Activated T-helper 1 cell treated with anti-CD3 and anti-CD28 coated beads, Interleukin-12 subunit alpha, Interleukin-12 subunit beta, Interleukin-2, Interleukin-4 antibody, amounts not matched to agents 30 ng/mL and 10 ng/mL and 1 ng/mL, durations not matched to agents 14 hours and 24 hours and 36 hours (primary cell): Measurements from ENCODE around the gene TM2D3. TPM values are rescaled to one million over a fixed set of nuclear protein-coding genes. Genes with fewer than 3 reads are reported as not detected.

ENCODE experiments used
- DNase-seq: peaks from one replicate; pipeline ENCODE4 v3.0.0; 2021; ENCODE audit warnings: low spot score
- H3K27ac Mint-ChIP-seq: one replicate; pipeline ENCODE4 v1.8.0; 2021; ENCODE audit warnings: mild to moderate bottlenecking, mixed read lengths
- H3K27me3 Mint-ChIP-seq: one replicate; pipeline ENCODE4 v1.8.0; 2022; ENCODE audit warnings: mild to moderate bottlenecking, moderate library complexity, mixed read lengths; ENCODE audit not compliant: insufficient read depth
- H3K36me3 Mint-ChIP-seq: one replicate; pipeline ENCODE4 v1.8.0; 2021; ENCODE audit warnings: low read depth, mixed read lengths
- H3K4me1 Mint-ChIP-seq: one replicate; pipeline ENCODE4 v1.8.0; 2021; ENCODE audit warnings: low read depth, mixed read lengths
- H3K4me3 Mint-ChIP-seq: one replicate; pipeline ENCODE4 v1.8.0; 2021; ENCODE audit warnings: mild to moderate bottlenecking, moderate library complexity, mixed read lengths
- H3K9me3 Mint-ChIP-seq: one replicate; pipeline ENCODE4 v1.8.0; 2021; ENCODE audit warnings: mixed read lengths
- intact Hi-C: fragments of 100-400 bp; cut with micrococcal nuclease; formaldehyde crosslinking; loops from one replicate; pipeline ENCODE4 v1.15.1; 2024
- total RNA-seq: library from RNA; stranded (reverse); gene quantifications from 2 replicates; pipeline ENCODE4 v1.2.3, GENCODE V29; 2022

The TM2D3 gene
- total RNA-seq, 1 donor from 2014 or later, result 62.4 TPM

DNA sequence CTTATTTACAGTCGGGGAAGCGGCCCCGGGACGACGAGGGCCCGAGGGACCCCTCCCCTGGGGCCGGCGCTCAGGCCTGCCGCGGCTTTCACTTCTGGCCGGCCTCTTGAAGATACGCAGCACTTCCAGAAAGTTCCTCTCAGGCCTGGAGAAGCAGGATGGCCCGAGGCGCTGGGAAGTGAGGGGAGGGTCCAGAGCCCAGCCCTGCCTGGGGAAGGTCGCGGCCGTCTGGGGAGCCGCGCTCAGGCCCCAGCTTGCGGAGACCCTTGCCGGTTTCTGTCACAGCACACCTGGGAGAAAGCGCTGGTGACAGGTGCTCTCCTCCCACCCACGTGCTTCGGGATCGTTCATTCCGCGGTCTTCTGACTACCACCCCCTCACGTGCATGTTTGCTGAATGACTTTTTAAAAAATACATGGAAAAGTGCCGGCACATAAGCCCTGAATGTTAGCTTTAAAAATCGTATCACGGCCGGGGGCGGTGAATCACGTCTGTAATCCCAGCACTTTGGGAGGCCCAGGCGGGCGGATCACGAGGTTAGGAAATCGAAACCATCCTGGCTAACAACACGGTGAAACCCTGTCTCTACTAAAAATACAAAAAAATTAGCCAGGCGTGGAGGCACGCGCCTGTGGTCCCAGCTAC lies 727 bp upstream of the TM2D3 start:
- peak overlapping the region; percentile 93 for H3K4me3 Mint-ChIP-seq
- peaks cover 30% of the 10 kb centered on the region for H3K36me3 Mint-ChIP-seq
- peaks cover 36% of the 10 kb centered on the region for H3K4me1 Mint-ChIP-seq
- peak overlapping the region; percentile 93 for H3K27ac Mint-ChIP-seq
- intact Hi-C loops, result loop anchor here (1.0 to 5.0 kb wide), 5 partner anchors 44 to 1051 kb away; partner anchors contain the start of genes ASB7, LINS1, SELENOS and SNRPA1
- H3K9me3 Mint-ChIP-seq, result no peaks in the 10 kb centered on the region
- DNase-seq, result no peak
- H3K27me3 Mint-ChIP-seq, result no peaks in the 10 kb centered on the region

- no peak for DNase-seq
- Mint-ChIP-seq H3K36me3 (peaks cover 33% of the 10 kb centered on the region), H3K4me1 (peaks cover 39% of the 10 kb centered on the region), H3K27me3 (no peaks in the 10 kb centered on the region), H3K4me3 (peak overlapping the region; percentile 93), H3K27ac (peak overlapping the region; percentile 89), H3K9me3 (no peaks in the 10 kb centered on the region)
- intact Hi-C loops, result loop anchor here (1.0 to 5.0 kb wide), 6 partner anchors 10 to 1049 kb away; partner anchors contain the start of genes ASB7, LINS1, SELENOS and SNRPA1
These were observed 555 bp downstream of the TM2D3 start for GRCh38 chr15:101651554-101652097.

- intact Hi-C loops, result loop anchor here (5.0 kb wide), 1 partner anchor 1048 kb away; the partner anchor contains the start of genes ASB7 and LINS1
- Mint-ChIP-seq H3K27ac (no peak overlapping the region), H3K27me3 (no peaks in the 10 kb centered on the region), H3K36me3 (peaks cover 43% of the 10 kb centered on the region), H3K4me3 (peak overlapping the region; percentile 93), H3K9me3 (no peaks in the 10 kb centered on the region), H3K4me1 (peaks cover 41% of the 10 kb centered on the region)
- no peak for DNase-seq
These were observed 2.0 kb downstream of the TM2D3 start for GRCh38 chr15:101650145-101650544.

DNA sequence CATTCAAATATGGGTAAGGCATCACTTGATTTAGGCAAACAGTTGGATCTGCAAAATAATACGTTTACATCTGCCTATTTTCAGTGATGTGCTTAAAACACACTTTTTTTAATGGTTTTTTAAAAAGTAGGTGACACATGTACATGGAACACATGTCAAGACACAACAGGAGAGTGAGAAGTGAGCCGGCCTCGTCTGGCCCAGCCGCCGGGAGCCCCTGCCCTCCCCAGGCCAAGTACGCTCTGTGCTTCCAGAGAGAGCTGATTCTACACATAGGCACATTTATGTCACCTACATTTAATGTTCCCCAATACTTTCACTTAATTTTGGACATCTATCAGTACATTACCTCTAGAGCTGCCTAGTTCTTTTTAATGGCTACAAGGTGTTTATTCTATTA lies 3.8 kb downstream of the TM2D3 start:
- Mint-ChIP-seq H3K27me3 (no peaks in the 10 kb centered on the region), H3K9me3 (no peaks in the 10 kb centered on the region), H3K36me3 (peaks cover 40% of the 10 kb centered on the region), H3K27ac (no peak overlapping the region), H3K4me3 (no peak overlapping the region), H3K4me1 (peaks cover 31% of the 10 kb centered on the region)
- no peak for DNase-seq
- intact Hi-C loops, result loop anchor here (10.0 kb wide), 1 partner anchor 644 kb away; no protein-coding TSS in a partner anchor

GRCh38 chr15:101647251-101647650 lies 4.9 kb downstream of the TM2D3 start:
- intact Hi-C loops, result loop anchor here (10.0 kb wide), 1 partner anchor 642 kb away; no protein-coding TSS in a partner anchor

DNA sequence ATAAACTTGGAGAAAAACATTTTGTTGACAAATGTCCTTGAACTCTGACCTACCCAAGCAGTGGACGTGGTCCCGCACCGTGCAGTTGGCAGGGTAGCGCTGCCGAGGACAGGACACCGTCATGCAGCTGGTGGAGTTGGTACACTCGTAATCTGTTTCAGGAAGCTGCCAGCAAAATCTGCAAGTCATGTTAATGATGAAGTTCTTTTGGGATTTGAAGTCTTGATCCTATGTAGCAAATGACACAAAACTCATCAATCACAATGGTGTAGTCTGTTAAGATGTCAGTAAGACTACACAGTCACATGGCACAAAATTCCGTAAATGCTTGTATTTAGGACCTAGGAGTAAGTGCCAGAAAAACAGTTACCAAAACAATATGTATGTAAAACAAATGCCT lies 5.5 kb downstream of the TM2D3 start:
- Mint-ChIP-seq H3K36me3 (peaks cover 49% of the 10 kb centered on the region), H3K27ac (no peak overlapping the region), H3K27me3 (no peaks in the 10 kb centered on the region), H3K4me1 (peaks cover 41% of the 10 kb centered on the region), H3K9me3 (no peaks in the 10 kb centered on the region), H3K4me3 (no peak overlapping the region)
- intact Hi-C loops, result loop anchor here (10.0 kb wide), 1 partner anchor 642 kb away; no protein-coding TSS in a partner anchor
- no peak for DNase-seq

More at GRCh38 chr15:101647251-101647650, 4.9 kb downstream of the TM2D3 start:
- Mint-ChIP-seq H3K27ac (no peak overlapping the region), H3K9me3 (no peaks in the 10 kb centered on the region), H3K36me3 (peaks cover 45% of the 10 kb centered on the region), H3K4me3 (no peak overlapping the region), H3K4me1 (peaks cover 35% of the 10 kb centered on the region), H3K27me3 (no peaks in the 10 kb centered on the region)
- no peak for DNase-seq

DNA sequence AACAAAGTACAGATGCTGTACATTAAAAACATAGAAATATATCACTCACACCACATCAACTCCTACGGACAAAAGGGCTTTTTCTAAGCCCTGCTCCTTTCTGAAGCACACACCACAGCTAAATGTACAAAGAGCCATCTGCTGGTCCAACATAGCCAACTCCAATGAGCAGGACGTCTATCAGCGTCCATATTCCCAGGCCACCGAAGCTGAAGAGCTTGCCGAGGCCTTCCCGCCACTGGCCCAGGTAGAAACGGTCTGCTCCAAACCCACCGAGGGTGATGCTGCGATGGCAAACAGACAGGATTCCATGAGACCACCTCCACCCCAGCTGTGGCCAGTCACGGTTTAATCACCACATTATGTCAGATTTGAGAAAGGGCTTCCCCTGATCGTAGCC lies 9.8 kb downstream of the TM2D3 start:
- H3K4me1 Mint-ChIP-seq, result peaks cover 23% of the 10 kb centered on the region
- no peak overlapping the region for H3K4me3 Mint-ChIP-seq
- DNase-seq, result no peak
- no peaks in the 10 kb centered on the region for H3K9me3 Mint-ChIP-seq
- intact Hi-C loops, result loop anchor here (5.0 to 10.0 kb wide), 2 partner anchors 180 to 638 kb away; no protein-coding TSS in a partner anchor
- H3K27me3 Mint-ChIP-seq, result no peaks in the 10 kb centered on the region
- H3K27ac Mint-ChIP-seq, result no peak overlapping the region
- H3K36me3 Mint-ChIP-seq, result peaks cover 47% of the 10 kb centered on the region

GRCh38 chr15:101641894-101642293 lies 10.3 kb downstream of the TM2D3 start:
- H3K27me3 Mint-ChIP-seq, result no peaks in the 10 kb centered on the region
- no peak overlapping the region for H3K27ac Mint-ChIP-seq
- no peak overlapping the region for H3K4me3 Mint-ChIP-seq
- intact Hi-C loops, result loop anchor here (1.0 to 10.0 kb wide), 6 partner anchors 9 to 637 kb away; partner anchors contain the start of gene TARS3
- no peak for DNase-seq
- H3K36me3 Mint-ChIP-seq, result peaks cover 44% of the 10 kb centered on the region
- H3K4me1 Mint-ChIP-seq, result peaks cover 22% of the 10 kb centered on the region
- no peaks in the 10 kb centered on the region for H3K9me3 Mint-ChIP-seq

- peaks cover 17% of the 10 kb centered on the region for H3K4me1 Mint-ChIP-seq
- H3K9me3 Mint-ChIP-seq, result no peaks in the 10 kb centered on the region
- peak; percentile 59 for DNase-seq
- intact Hi-C loops, result loop anchor here (1.0 to 10.0 kb wide), 6 partner anchors 10 to 636 kb away; partner anchors contain the start of gene TARS3
- peaks cover 44% of the 10 kb centered on the region for H3K36me3 Mint-ChIP-seq
- peak overlapping the region; percentile 70 for H3K27ac Mint-ChIP-seq
- H3K27me3 Mint-ChIP-seq, result no peaks in the 10 kb centered on the region
- H3K4me3 Mint-ChIP-seq, result no peak overlapping the region
These were observed 10.9 kb downstream of the TM2D3 start for GRCh38 chr15:101641129-101641764.

DNA sequence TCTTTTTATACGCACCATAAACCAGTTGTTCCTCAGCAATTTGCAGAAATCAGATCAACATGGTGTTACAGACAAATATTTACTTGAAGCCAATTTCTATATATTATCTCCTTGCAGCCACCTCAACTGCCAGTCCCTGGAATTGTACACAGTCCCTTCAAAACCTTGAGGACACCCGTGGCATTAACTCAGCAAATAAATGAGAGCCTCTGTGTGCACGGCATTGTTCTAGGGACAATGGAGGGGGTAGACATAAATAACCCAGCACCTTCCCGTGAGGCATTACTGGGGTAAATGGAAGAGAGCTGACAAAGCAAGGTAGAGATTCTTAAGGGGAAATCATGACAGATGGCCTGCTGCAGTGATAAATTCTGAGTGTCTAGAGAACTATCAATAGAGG lies 12.5 kb downstream of the TM2D3 start:
- Mint-ChIP-seq H3K4me3 (no peak overlapping the region), H3K9me3 (no peaks in the 10 kb centered on the region), H3K27ac (no peak overlapping the region), H3K36me3 (peaks cover 30% of the 10 kb centered on the region), H3K27me3 (no peaks in the 10 kb centered on the region), H3K4me1 (peaks cover 17% of the 10 kb centered on the region)
- DNase-seq, result no peak
- intact Hi-C loops, result loop anchor here (2.0 to 10.0 kb wide), 3 partner anchors 137 to 635 kb away; no protein-coding TSS in a partner anchor

DNA sequence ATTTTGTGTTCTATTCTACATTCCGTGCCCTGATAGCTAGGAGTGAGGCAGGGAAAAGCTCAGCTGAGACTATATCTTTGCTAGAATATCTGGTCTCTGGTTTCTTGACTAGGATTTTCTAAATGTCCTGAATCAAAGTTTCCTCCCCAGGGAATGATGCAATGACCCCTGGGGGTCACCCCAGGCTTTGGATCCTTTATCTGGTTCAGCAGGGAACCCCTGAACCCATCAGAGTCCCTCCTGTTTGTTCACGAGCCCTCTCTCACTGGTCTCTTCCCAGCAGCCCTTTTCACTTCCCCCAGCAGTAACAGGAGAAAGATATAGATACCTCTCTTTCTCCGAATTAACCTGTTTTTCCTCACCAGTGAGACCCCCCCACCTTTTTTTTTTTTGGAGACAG lies 14.3 kb downstream of the TM2D3 start:
- peaks cover 28% of the 10 kb centered on the region for H3K36me3 Mint-ChIP-seq
- H3K27ac Mint-ChIP-seq, result no peak overlapping the region
- no peak for DNase-seq
- H3K4me1 Mint-ChIP-seq, result peaks cover 17% of the 10 kb centered on the region
- H3K9me3 Mint-ChIP-seq, result no peaks in the 10 kb centered on the region
- no peak overlapping the region for H3K4me3 Mint-ChIP-seq
- intact Hi-C loops, result no loop called here
- no peaks in the 10 kb centered on the region for H3K27me3 Mint-ChIP-seq

- H3K4me3 Mint-ChIP-seq, result no peak overlapping the region
- H3K27me3 Mint-ChIP-seq, result no peaks in the 10 kb centered on the region
- no peaks in the 10 kb centered on the region for H3K9me3 Mint-ChIP-seq
- no peak for DNase-seq
- H3K27ac Mint-ChIP-seq, result no peak overlapping the region
- H3K4me1 Mint-ChIP-seq, result peaks cover 16% of the 10 kb centered on the region
- intact Hi-C loops, result no loop called here
- peaks cover 26% of the 10 kb centered on the region for H3K36me3 Mint-ChIP-seq
These were observed 14.7 kb downstream of the TM2D3 start for GRCh38 chr15:101637516-101637915.

DNA sequence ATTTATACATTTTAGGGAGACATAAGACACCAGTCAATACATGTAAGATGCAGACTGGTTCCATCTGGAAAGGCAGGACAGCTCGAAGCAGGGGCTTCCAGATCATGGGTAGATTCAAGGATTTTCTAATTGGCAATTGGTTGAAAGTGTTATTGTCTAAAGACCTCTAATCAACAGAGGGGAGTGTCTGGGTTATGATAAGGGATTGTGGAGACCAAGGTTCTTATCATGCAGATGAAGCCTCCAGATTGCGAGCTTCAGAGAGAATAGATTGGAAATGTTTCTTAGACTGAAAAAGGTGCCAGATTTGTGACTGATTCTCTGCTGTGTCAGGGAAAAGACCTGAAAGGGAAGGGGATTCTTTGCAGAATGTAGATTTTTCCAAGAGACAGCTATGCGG lies 15.1 kb downstream of the TM2D3 start:
- intact Hi-C loops, result no loop called here
- Mint-ChIP-seq H3K36me3 (peaks cover 21% of the 10 kb centered on the region), H3K4me1 (peaks cover 11% of the 10 kb centered on the region), H3K4me3 (no peak overlapping the region), H3K27me3 (no peaks in the 10 kb centered on the region), H3K27ac (no peak overlapping the region), H3K9me3 (no peaks in the 10 kb centered on the region)
- DNase-seq, result no peak
